Nucleus accumbens (tissue), 56 donors: Measurements from ENCODE around the gene NELFA.

Source experiments
- DNase-seq, 56 donors: peaks; one replicate each; lab custom pipeline; 2025; lab: John Stamatoyannopoulos, UW

The NELFA gene

DNA sequence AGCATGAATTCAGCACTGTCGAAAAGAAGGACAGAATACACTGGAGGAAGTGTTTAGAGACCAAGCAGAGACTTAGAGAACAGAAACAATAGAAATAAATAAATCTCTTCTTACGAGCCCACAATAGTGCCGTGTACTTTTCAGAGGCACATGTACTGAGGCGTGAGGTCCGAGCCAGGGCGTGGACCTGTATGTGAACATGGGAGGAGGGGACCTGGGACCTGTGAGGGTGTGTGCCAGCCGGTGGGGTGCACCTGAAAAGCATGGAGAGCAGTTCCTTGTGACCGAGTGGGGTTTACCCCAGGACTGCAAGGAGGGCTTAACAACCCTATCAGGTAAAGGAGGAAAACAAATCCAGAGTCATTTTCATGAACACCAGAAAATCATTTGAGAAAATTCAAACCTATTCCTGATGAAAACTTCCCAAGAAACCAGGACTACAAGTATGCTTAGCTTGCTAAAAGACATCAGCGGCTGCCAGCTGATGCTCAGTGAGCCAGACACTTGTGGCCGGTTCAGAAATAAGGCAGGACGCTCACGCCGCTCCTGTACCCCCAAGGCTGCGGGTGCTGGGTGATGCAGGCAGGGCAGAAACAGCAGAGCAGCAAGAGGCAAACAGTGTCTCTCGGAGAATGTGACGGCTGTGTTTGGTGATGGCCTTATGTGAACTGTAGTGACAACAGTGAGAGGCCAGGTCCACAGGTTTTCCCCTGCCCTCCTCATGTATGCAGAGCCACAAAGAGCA is 37.1 kb downstream of the NELFA start:
- no peak for DNase-seq

GRCh38 chr4:1970926-1971325 is 37.8 kb downstream of the NELFA start:
- DNase-seq: no peak

DNA sequence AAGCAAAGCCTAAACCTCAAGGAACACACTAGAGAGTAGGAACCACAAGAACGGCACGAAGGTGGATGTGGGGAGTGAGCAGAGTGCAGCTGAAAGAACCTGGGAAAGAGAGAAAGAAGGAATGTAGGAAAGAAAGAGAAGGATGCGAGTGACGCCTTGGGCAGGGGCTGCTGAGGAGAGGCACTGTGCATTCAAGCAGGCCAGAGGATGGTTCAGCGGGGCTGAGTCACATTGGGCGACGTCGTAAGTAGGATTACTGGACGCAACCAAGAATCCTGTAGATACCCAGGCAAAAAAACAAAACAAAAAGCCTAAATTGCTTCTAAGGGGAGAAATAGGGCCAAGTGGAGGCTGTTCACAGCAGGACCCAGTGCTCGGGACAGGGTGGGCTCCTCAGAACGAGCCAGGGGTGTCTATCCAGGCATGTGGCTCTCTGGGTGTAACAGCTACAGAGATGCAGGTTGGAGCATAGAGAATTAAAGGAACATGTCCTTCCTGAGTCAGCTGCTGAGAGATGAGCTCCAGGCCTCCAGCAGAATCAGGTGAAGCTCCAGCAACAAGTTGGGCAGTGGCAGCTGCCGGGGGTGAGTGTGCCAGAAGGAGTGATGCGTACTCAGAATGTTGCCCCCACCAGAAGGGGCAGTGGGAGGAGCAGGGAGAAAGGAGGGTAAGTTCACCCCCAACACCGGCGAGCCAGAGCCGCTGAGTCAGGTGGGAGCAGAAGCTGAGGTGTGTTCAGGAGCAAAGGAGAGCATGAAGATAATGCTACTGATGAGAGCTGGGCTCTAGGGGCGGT is 38.6 kb downstream of the NELFA start:
- DNase-seq: no peak

GRCh38 chr4:1968686-1969295 is 40.0 kb downstream of the NELFA start:
- no peak for DNase-seq

GRCh38 chr4:1967512-1968149 is 41.1 kb downstream of the NELFA start:
- no peak for DNase-seq

- DNase-seq: no peak
Measured at GRCh38 chr4:1964971-1965370, 43.8 kb downstream of the NELFA start.

GRCh38 chr4:1964443-1964842 is 44.3 kb downstream of the NELFA start:
- DNase-seq: no peak

DNA sequence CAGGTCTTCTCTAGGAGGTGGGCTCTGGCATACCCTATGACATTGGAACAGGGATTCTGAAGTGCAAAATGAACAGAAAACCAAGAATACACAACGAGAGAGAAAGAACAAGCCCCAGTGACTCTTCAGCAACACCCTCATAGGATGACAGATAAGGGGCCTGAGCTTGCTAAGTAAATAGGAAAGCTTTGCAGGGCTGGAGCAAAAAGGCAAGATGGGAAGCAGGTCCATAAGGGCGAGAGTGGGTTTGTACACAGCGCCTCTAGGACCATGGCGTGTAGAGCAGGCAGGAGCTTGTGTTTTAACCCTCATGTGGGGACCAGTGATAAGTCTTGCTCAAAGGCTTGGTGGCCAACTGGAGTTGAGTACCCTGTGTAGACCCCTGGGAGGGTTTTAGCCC is 45.8 kb downstream of the NELFA start:
- DNase-seq: no peak

DNA sequence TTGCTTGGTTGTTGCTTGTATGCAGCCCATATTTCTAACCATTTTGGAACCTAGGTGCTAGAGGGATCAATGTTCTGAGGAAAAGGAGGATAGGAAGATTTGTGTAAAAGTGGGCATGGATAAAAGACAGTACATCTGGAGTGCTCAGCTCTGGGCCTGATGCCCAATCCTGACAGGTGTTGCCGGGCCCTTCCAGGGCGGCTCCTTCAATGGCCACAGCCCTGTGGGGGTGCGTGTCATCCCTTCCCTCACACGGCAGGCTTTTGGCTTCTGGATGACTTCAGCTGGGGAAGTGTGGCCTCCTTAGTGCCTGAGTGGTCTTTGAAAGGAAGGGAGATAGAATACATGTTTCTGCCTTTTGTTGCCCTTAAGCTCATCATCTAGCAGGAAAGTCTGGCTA is 47.2 kb downstream of the NELFA start:
- no peak for DNase-seq

DNA sequence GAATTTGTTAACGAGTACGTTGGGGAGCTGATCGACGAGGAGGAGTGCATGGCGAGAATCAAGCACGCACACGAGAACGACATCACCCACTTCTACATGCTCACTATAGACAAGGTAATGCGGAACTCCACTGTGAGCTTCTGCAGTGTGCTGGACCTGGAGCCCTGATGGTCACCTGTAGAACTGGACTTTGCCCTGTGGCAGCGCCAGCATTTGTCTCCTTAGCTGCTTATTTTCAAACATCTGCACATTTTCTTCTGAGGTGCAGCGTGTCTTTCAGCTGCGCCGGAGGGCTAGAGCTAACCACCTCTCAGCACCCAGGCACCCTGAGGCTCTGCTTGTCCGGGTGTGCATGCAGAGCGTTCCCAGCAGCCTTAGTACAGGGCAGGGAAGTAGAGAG is 47.7 kb downstream of the NELFA start:
- no peak for DNase-seq

DNA sequence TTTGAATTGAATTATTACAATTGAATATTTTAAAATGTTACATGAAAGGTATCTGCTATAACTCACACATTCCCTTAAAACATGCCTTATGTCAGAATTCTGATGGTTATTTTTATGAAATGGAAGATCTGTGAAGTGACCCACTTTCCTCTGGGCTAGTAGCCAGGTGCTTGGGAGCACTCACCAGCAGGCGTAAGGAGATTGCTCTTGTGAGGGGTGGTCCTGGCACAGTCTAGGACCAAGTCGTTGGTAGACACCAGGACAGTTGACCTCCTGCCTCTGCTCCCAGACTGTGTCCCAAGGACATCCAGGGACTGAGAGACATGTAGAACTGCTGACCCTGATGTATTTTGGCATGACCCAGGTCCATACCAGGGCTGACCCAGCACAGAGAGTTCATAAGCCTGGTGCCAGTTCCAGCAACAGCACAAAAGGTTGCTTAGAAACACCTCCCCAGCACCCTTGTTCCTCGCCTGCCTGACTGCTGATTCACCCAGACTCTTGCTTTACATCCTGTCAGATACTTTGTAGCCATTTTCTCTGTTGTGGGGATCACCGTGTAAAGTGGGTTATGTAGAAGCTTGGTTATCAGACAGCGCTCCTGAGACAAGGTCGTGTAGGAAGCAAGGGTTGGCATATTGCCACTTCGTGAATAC is 48.5 kb downstream of the NELFA start:
- peak in 5 of 56 donors; percentile 19 to 41 (median 24) for DNase-seq

DNA sequence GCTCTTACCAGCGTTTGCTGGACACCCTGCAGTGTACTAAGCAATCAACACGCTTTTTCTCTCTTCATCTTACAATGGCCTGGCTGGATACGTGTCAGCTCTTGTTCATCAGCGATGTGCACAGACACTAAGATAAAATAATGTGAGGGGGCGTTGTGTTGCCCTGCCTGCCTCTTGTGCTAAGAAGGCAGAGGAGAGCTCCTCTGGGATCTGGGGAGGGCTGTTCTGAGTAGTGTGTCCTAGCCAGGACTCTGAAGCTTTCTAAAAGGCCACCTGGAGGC is 49.7 kb downstream of the NELFA start:
- DNase-seq: no peak

- no peak for DNase-seq
Measured at GRCh38 chr4:1958276-1959103, 50.3 kb downstream of the NELFA start.

DNA sequence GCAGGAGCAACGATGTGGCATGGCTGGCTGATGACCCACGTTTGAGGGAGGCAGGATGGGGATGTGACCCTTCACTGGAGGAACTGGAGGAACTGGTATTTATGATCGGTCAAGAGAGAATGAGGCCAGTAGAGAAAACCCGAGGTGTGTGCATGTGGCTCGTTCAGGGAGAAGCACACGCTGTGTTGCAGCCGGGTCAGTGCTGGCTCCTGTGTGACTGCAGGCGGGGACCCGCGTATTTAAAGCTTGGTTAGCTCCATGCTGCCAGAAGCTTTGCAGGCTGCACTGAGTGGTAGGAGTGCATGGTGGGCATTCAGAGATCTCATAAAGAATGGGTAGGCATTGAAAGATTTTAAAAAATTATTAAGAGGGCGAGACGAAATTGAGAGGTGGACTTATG is 52.1 kb downstream of the NELFA start:
- DNase-seq: no peak

GRCh38 chr4:1953335-1953734 is 55.4 kb downstream of the NELFA start:
- DNase-seq: no peak

DNA sequence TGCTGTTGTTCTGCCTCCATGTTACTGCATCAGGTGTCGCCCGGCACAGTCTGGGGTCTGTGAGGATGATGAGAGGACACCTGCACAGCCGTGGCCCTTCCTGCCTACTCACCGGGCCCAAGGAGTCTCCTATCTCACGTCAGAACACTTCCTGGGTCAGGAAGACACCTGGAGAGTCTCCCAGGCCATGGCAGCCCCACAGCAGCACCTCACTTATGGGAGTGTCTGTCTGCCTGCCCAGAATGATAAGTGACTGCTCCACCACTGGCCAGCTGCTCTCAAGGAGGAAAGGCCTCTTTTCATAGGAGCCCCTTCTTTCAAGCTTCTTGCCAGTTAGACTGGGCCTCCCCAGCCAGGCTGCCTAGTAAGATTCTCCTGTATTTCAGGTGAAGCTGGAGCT is 56.1 kb downstream of the NELFA start:
- DNase-seq: no peak

GRCh38 chr4:1952058-1952700 is 56.6 kb downstream of the NELFA start:
- no peak for DNase-seq

DNA sequence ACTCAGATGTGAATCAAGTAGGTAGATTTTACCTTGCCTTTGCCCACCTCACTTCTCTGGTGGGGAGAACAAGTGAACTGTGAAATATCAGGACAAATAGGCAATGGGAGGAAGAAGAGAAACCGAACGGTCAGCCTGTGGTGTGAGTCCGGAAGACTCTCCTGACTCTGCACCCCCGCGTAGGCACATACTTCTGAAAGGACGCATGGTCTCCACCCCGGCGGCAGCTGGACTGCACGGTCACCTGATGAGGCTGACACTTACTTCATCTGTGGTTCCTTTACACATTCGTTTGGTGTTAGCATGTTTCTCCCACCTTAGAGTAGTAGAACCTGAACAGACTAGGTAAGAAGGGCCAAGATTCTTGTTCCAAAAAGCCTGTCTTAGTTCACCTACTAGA is 58.4 kb downstream of the NELFA start:
- no peak for DNase-seq

GRCh38 chr4:1948892-1949436 is 59.8 kb downstream of the NELFA start:
- DNase-seq: no peak
